A549 (cell line): Measurements from ENCODE around the gene TMEM8B. TPM values are rescaled to one million over a fixed set of nuclear protein-coding genes. Genes with fewer than 3 reads are reported as not detected.

Source experiments
- ATAC-seq, 2 experiments: fragments of 200-7000 bp in 1 of 2; fragments of >200 bp in 1 of 2; cut with Nextera tagmentation in 1 of 2; cut with Tn5 transposase in 1 of 2; 3 replicates each; pipeline versions ENCODE4 v1.8.0 to v1.9.1; 2018 to 2020; ENCODE audit warnings: mild to moderate bottlenecking in 1 of 2, moderate library complexity in 1 of 2
- CTCF ChIA-PET: fragments of 300-600 bp; sonication (Branson Sonifier 250); formaldehyde crosslinking; extraction: SDS; loops from one replicate; lab custom pipeline; 2021; ENCODE audit warnings: antibody characterized with exemption, inconsistent platforms; lab: Yijun Ruan, JAX
- POLR2A ChIA-PET: fragments of 350-600 bp; formaldehyde crosslinking; extraction: SDS; loops from one replicate; lab custom pipeline; 2021; ENCODE audit warnings: antibody characterized with exemption, inconsistent platforms; lab: Yijun Ruan, JAX
- DNase-seq, 2 experiments: peaks; one replicate each; pipeline versions ENCODE4 v3.0.0 to v3.0.0-alpha.2; 2011 to 2016; ENCODE audit warnings: low read depth in 1 of 2, low spot score in 1 of 2
- FAIRE-seq: peaks from 2 replicates; lab custom pipeline; 2011; peaks lifted over from hg19 to GRCh38; lab: Jason Lieb, UNC
- H3K27ac ChIP-seq, 2 experiments: fragments of >200 bp; sonication (Bioruptor Twin); formaldehyde crosslinking; 3 replicates each; pipeline ENCODE4 v1.5.1; 2016 to 2017
- H3K4me1 ChIP-seq: fragments of >200 bp; sonication (Bioruptor Twin); formaldehyde crosslinking; 3 replicates; pipeline ENCODE4 v1.6.1; 2016
- H3K4me2 ChIP-seq: fragments of >200 bp; sonication (Bioruptor Twin); formaldehyde crosslinking; 3 replicates; pipeline ENCODE4 v1.6.1; 2016
- H3K4me3 ChIP-seq: fragments of >200 bp; sonication (Bioruptor Twin); formaldehyde crosslinking; 3 replicates; pipeline ENCODE4 v1.5.1; 2016
- H3K9me3 ChIP-seq: fragments of >200 bp; sonication (Bioruptor Twin); formaldehyde crosslinking; 3 replicates; pipeline ENCODE4 v1.6.1; 2016
- CBX8 ChIP-seq: fragments of 200-600 bp; sonication (generic); IDR thresholded peaks from 2 replicates; pipeline ENCODE4 v1.6.1; 2016
- CEBPB ChIP-seq, 2 experiments: fragments of >200 bp in 1 of 2; sonication (Bioruptor Twin) in 1 of 2; formaldehyde crosslinking in 1 of 2; IDR thresholded peaks; 2 replicates each; pipeline ENCODE4 v1.6.1; 2012 to 2016
- CHD2 ChIP-seq: fragments of 150-350 bp; IDR thresholded peaks from 2 replicates; pipeline ENCODE4 v1.6.1; 2014; ENCODE audit warnings: low read length; ENCODE audit not compliant: partially characterized antibody
- EHF ChIP-seq: fragments of 250-450 bp; sonication (Bioruptor Pico); IDR thresholded peaks from 2 replicates; pipeline ENCODE4 v1.5.0; 2020; ENCODE audit warnings: mild to moderate bottlenecking
- ELK1 ChIP-seq: fragments of 150-350 bp; IDR thresholded peaks from 2 replicates; pipeline ENCODE4 v1.6.1; 2014; ENCODE audit warnings: low read depth, mild to moderate bottlenecking, low read length
- EP300 ChIP-seq, 2 experiments: fragments of >200 bp; sonication (Bioruptor Twin); formaldehyde crosslinking; IDR thresholded peaks; 2 replicates in 1 of 2; 3 replicates in 1 of 2; pipeline ENCODE4 v1.6.1; 2016 to 2017
- FOXS1 ChIP-seq: fragments of 250-450 bp; sonication (Bioruptor Pico); IDR thresholded peaks from 2 replicates; pipeline ENCODE4 v1.5.0; 2020; ENCODE audit warnings: mild to moderate bottlenecking, moderate library complexity
- GATA3 ChIP-seq: IDR thresholded peaks from 2 replicates; pipeline ENCODE4 v1.6.1; 2012; ENCODE audit warnings: borderline replicate concordance
- HDAC2 ChIP-seq: fragments of 200-600 bp; sonication (generic); IDR thresholded peaks from 2 replicates; pipeline ENCODE4 v1.6.1; 2016
- HES2 ChIP-seq: fragments of >200 bp; sonication (Bioruptor Twin); formaldehyde crosslinking; IDR thresholded peaks from 2 replicates; pipeline ENCODE4 v1.6.1; 2016
- HOXB5 ChIP-seq: fragments of 250-450 bp; sonication (Bioruptor Pico); IDR thresholded peaks from 2 replicates; pipeline ENCODE4 v1.5.0; 2020; ENCODE audit warnings: mild to moderate bottlenecking, moderate library complexity
- JUNB ChIP-seq: fragments of >200 bp; sonication (Bioruptor Twin); formaldehyde crosslinking; IDR thresholded peaks from 2 replicates; pipeline ENCODE4 v1.6.1; 2016
- NR3C1 ChIP-seq: fragments of >200 bp; sonication (Bioruptor Twin); formaldehyde crosslinking; IDR thresholded peaks from 3 replicates; pipeline ENCODE4 v1.6.1; 2017
- RAD21 ChIP-seq, 2 experiments: fragments of >200 bp in 1 of 2; sonication (Bioruptor Twin) in 1 of 2; formaldehyde crosslinking in 1 of 2; IDR thresholded peaks in 1 of 2; conservative IDR thresholded peaks in 1 of 2; 2 replicates in 1 of 2; 3 replicates in 1 of 2; pipeline ENCODE4 v1.6.1; 2012 to 2018; ENCODE audit warnings: inconsistent platforms in 1 of 2
- RCOR1 ChIP-seq: fragments of 150-350 bp; IDR thresholded peaks from 2 replicates; pipeline ENCODE4 v1.6.1; 2014; ENCODE audit warnings: antibody characterized with exemption, low read length, low read depth
- TFCP2L1 ChIP-seq: fragments of 250-450 bp; sonication (Bioruptor Pico); IDR thresholded peaks from 2 replicates; pipeline ENCODE4 v1.5.0; 2021; ENCODE audit warnings: mild to moderate bottlenecking
- TP53 ChIP-seq: fragments of 250-450 bp; sonication (Bioruptor Pico); IDR thresholded peaks from 2 replicates; pipeline ENCODE4 v1.5.0; 2021; ENCODE audit warnings: mild to moderate bottlenecking, moderate library complexity
- ZSCAN20 ChIP-seq: fragments of 250-450 bp; sonication (Bioruptor Pico); IDR thresholded peaks from 2 replicates; pipeline ENCODE4 v1.8.0; 2022; ENCODE audit warnings: mild to moderate bottlenecking, moderate library complexity
- WGBS: methylation state at CpG from one replicate; pipeline ENCODE4 v1.1.6; 2017; ENCODE audit errors: missing lambda C conversion rate; 5-methylcytosine and 5-hydroxymethylcytosine counted together
- polyA plus RNA-seq, 4 experiments: library from polyadenylated mRNA; depleted of rRNA in 3 of 4; stranded (reverse); fragments of >200 nt; fragmentation: RNase III in 1 of 4; extraction: RNeasy Plus Mini Kit Qiagen cat#74134 plus additional on column Dnase treatment in 1 of 4; gene quantifications; 2 replicates in 3 of 4; 3 replicates in 1 of 4; pipeline ENCODE4 v1.2.3, GENCODE V29; 2011 to 2017
- TF ChIP-seq, protein P1 (sequence below): fragments of 200-600 bp; sonication (generic); IDR thresholded peaks from 2 replicates; pipeline ENCODE4 v1.6.1; 2016; ENCODE audit warnings: antibody characterized with exemption, mild to moderate bottlenecking, moderate library complexity

TMEM8B gene
- polyA plus RNA-seq, 2 of the 4 experiments (the other 2 are of a cell fraction) = 1.8 to 2.2 TPM

DNA sequence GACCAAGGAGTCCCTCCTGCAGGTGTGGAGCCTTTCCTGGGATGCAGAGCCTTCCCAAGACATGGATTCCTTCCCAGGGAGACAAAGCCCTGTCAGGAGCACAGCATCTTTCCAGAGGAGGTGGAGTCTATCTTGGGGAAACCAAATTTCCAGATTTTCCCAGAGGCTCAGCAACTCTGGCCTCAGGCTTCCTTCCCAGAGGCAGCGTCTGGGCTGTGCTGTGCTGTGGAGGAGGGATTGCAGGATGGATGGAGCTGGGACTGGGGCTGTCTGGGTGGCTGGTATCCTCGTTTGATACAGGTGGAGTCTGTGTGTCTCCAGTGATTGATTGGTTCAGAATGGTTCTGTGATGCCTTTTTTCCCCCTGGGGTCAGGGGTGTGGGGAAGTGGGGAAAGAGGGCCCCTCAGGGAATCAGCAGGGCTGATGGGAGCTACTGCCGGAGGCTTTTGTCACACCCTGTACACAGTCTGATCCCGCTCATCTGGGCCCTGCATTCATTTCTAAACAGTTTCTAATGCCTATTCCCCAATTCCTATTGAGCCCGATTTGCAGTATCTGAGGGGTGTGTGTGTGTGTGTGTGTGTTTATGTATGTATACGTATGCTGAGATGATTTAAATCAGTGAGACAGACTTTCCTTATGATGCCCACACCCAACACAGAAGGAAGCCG, 25.2 kb downstream of the TMEM8B start:
- ATAC-seq = 0 out of 6 replicates have a peak, but pooled peaks of 1 of the 2 experiments have one; percentile 32
- CTCF ChIA-PET = interaction anchor here (1.2 to 8.1 kb wide), 6 partner anchors 9 to 64 kb away, joined by 3 to 36 read pairs (median 6); partner anchors contain the start of gene HRCT1
- no peak overlapping the region for H3K4me3 ChIP-seq
- no peaks in the 10 kb centered on the region for H3K9me3 ChIP-seq
- no peak for FAIRE-seq
- no peak for DNase-seq
- no peaks in the 10 kb centered on the region for H3K4me1 ChIP-seq
- WGBS = 55% methylated on average over 6 of the region's 7 CpGs
- H3K4me2 ChIP-seq = no peak overlapping the region
- no peak overlapping the region for H3K27ac ChIP-seq
- TF ChIP-seq, protein P1, sequence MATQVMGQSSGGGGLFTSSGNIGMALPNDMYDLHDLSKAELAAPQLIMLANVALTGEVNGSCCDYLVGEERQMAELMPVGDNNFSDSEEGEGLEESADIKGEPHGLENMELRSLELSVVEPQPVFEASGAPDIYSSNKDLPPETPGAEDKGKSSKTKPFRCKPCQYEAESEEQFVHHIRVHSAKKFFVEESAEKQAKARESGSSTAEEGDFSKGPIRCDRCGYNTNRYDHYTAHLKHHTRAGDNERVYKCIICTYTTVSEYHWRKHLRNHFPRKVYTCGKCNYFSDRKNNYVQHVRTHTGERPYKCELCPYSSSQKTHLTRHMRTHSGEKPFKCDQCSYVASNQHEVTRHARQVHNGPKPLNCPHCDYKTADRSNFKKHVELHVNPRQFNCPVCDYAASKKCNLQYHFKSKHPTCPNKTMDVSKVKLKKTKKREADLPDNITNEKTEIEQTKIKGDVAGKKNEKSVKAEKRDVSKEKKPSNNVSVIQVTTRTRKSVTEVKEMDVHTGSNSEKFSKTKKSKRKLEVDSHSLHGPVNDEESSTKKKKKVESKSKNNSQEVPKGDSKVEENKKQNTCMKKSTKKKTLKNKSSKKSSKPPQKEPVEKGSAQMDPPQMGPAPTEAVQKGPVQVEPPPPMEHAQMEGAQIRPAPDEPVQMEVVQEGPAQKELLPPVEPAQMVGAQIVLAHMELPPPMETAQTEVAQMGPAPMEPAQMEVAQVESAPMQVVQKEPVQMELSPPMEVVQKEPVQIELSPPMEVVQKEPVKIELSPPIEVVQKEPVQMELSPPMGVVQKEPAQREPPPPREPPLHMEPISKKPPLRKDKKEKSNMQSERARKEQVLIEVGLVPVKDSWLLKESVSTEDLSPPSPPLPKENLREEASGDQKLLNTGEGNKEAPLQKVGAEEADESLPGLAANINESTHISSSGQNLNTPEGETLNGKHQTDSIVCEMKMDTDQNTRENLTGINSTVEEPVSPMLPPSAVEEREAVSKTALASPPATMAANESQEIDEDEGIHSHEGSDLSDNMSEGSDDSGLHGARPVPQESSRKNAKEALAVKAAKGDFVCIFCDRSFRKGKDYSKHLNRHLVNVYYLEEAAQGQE = no peak
- TF ChIP-seq RAD21 (conservative IDR thresholded peaks at IDR 0.05 in 1 of 2, IDR thresholded peaks at IDR 0.05 in 1 of 2) (no peak), CHD2 (no peak), CBX8 (no peak), EHF (CRISPR knock-in tag) (no peak), HOXB5 (CRISPR knock-in tag) (no peak), TFCP2L1 (CRISPR knock-in tag) (no peak), GATA3 (no peak), HDAC2 (no peak), CEBPB (IDR thresholded peaks at IDR 0.05) (no peak), FOXS1 (no peak), TP53 (CRISPR knock-in tag) (no peak), ELK1 (no peak), NR3C1 (no peak), EP300 (IDR thresholded peaks at IDR 0.05) (no peak), JUNB (no peak), HES2 (no peak)
- POLR2A ChIA-PET = no interaction called here

GRCh38 chr9:35856206-35856605, 27.2 kb downstream of the TMEM8B start:
- DNase-seq = no peak
- ATAC-seq = no peak
- Histone ChIP-seq H3K4me2 (no peak overlapping the region), H3K27ac (no peak overlapping the region), H3K4me1 (no peaks in the 10 kb centered on the region), H3K9me3 (no peaks in the 10 kb centered on the region), H3K4me3 (no peak overlapping the region)
- WGBS = 51% methylated on average over 3 of the region's 3 CpGs
- POLR2A ChIA-PET = no interaction called here
- TF ChIP-seq ZSCAN20 (CRISPR knock-in tag) = no peak
- TF ChIP-seq EHF (CRISPR knock-in tag) = no peak
- TF ChIP-seq RCOR1 = no peak
- TF ChIP-seq ELK1 = no peak
- no peak for TF ChIP-seq RAD21 (conservative IDR thresholded peaks at IDR 0.05 in 1 of 2, IDR thresholded peaks at IDR 0.05 in 1 of 2)
- no peak for TF ChIP-seq HOXB5 (CRISPR knock-in tag)
- CTCF ChIA-PET = interaction anchor here (1.5 to 8.1 kb wide), 5 partner anchors 11 to 45 kb away, joined by 6 to 36 read pairs (median 8); partner anchors contain the start of gene SPAG8
- no peak for FAIRE-seq
